ENCODE measurements around the gene ENPP3. TPM values are rescaled to one million over a fixed set of nuclear protein-coding genes. Genes with fewer than 3 reads are reported as not detected.

The ENPP3 gene
- total and polyA plus RNA-seq, 10 of the 15 experiments (the other 5 are each of a cell fraction or from before 2014, with no cell fraction given) = 0.01 TPM; not detected in 9

- H3K4me2 ChIP-seq (ENCODE audit: control insufficient read depth, insufficient read depth) = no peak overlapping the region
- TF ChIP-seq TBL1XR1 (IDR thresholded peaks at IDR 0.05; ENCODE audit: low read depth, low read length) (no peak), BMI1 (IDR thresholded peaks at IDR 0.05; ENCODE audit: borderline replicate concordance) (no peak), SMAD5 (IDR thresholded peaks at IDR 0.05; ENCODE audit: low read depth) (no peak), NFIC (IDR thresholded peaks at IDR 0.05; ENCODE audit: low read depth, low read length) (no peak), ZNF592 (IDR thresholded peaks at IDR 0.05) (no peak), SPI1 (IDR thresholded peaks at IDR 0.05; ENCODE audit: borderline replicate concordance, insufficient read depth, low read depth, low read length) (no peak), CTCF (IDR thresholded peaks at IDR 0.05 in 2 of 3, conservative IDR thresholded peaks at IDR 0.05 in 1 of 3; ENCODE audit: control insufficient read depth in 2 of 3, extremely low read depth in 1 of 3, insufficient read depth in 1 of 3, low read depth in 3 of 3, low read length in 3 of 3) (no peak), TCF12 (IDR thresholded peaks at IDR 0.05; ENCODE audit: low read depth, low read length) (no peak), CBX3 (IDR thresholded peaks at IDR 0.05; ENCODE audit: borderline replicate concordance, low read depth) (no peak), HSF1 (IDR thresholded peaks at IDR 0.05; ENCODE audit: low read depth, low read length) (no peak), FOXK2 (IDR thresholded peaks at IDR 0.05) (no peak), ZNF274 (IDR thresholded peaks at IDR 0.05; ENCODE audit: insufficient read depth, insufficient read length) (no peak), PBX3 (IDR thresholded peaks at IDR 0.05; ENCODE audit: insufficient replicate concordance, low read depth, low read length) (no peak), RFX5 (IDR thresholded peaks at IDR 0.05; ENCODE audit: low read depth, low read length) (no peak), ASH2L (IDR thresholded peaks at IDR 0.05; ENCODE audit: borderline replicate concordance, low read depth) (no peak), SREBF1 (IDR thresholded peaks at IDR 0.05; ENCODE audit: low read length) (no peak), ATF7 (IDR thresholded peaks at IDR 0.05; ENCODE audit: low read depth) (no peak)
- ChIA-PET POLR2A (no interaction called here), SMC1A (ENCODE audit: uncharacterized antibody, unreplicated experiment) (interaction anchor here (1.1 kb wide), 1 partner anchor 20 kb away, joined by 3 read pairs; no protein-coding TSS in a partner anchor), CTCF (no interaction called here), RAD21 (ENCODE audit: unreplicated experiment) (no interaction called here)
- H3K36me3 ChIP-seq (ENCODE audit: control insufficient read depth in 2 of 2, insufficient read depth in 2 of 2, low read length in 1 of 2) = no peaks in the 10 kb centered on the region
- H4K20me1 ChIP-seq (ENCODE audit: control insufficient read depth, insufficient read depth) = no peaks in the 10 kb centered on the region
- 44% methylated on average over 7 of the region's 7 CpGs for WGBS (ENCODE audit: insufficient coverage, insufficient replicate concordance, low lambda C conversion rate, missing lambda C conversion rate)
- no peak overlapping the region for H3K9ac ChIP-seq (ENCODE audit: control insufficient read depth, insufficient read depth, low read length)
- in situ Hi-C loops (cut with MboI) = no loop called here
- no peak for ATAC-seq
- H3K79me2 ChIP-seq (ENCODE audit: control insufficient read depth, insufficient read depth, low read length) = no peaks in the 10 kb centered on the region
- no TSS peak for BruUV-seq (replicated peaks)
- H3K27ac ChIP-seq (ENCODE audit: control insufficient read depth, insufficient read depth) = no peak overlapping the region
- no peaks in the 10 kb centered on the region for H3K27me3 ChIP-seq (replicated peaks in 1 of 2; ENCODE audit: control insufficient read depth in 2 of 2, insufficient read depth in 2 of 2, low read length in 1 of 2)
- H3K4me1 ChIP-seq (ENCODE audit: control insufficient read depth, insufficient read depth, low read length) = no peaks in the 10 kb centered on the region
- intact Hi-C loops (cut with micrococcal nuclease; ENCODE audit: unreplicated experiment) = no loop called here
- H3K9me3 ChIP-seq (replicated peaks; ENCODE audit: control insufficient read depth, insufficient read depth, low read length) = no peaks in the 10 kb centered on the region
- FAIRE-seq = no peak
- no peak overlapping the region for H3K4me3 ChIP-seq
- H2AFZ ChIP-seq (ENCODE audit: control insufficient read depth, low read depth, low read length) = no peak overlapping the region
- DNase-seq (ENCODE audit: low read depth, low spot score) = no peak
These were observed 111.9 kb downstream of the ENPP3 start for GRCh38 chr6:131749023-131749422.

All from GM12878 (cell line).